ENCODE results near the gene PTPRM.

DNA sequence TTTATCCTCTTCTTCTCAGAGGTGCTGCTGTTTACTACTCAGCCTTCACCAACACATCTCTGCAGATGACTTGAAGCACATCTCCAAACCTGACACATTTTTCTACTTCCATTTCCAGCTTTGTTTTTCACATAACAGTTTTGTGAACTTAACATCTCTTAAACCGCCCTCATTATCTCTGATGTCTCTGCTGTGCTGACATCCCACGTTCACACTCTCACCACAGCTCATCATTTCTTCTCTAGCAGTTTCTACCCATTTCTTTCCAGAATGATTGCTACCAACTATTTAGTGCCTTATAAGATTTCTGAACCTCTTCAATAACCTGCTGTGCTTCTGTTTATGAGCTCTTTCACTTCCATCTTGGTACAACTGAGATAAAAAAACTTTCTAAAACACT lies 238.0 kb downstream of the PTPRM start:
- TF ChIP-seq, protein P1, sequence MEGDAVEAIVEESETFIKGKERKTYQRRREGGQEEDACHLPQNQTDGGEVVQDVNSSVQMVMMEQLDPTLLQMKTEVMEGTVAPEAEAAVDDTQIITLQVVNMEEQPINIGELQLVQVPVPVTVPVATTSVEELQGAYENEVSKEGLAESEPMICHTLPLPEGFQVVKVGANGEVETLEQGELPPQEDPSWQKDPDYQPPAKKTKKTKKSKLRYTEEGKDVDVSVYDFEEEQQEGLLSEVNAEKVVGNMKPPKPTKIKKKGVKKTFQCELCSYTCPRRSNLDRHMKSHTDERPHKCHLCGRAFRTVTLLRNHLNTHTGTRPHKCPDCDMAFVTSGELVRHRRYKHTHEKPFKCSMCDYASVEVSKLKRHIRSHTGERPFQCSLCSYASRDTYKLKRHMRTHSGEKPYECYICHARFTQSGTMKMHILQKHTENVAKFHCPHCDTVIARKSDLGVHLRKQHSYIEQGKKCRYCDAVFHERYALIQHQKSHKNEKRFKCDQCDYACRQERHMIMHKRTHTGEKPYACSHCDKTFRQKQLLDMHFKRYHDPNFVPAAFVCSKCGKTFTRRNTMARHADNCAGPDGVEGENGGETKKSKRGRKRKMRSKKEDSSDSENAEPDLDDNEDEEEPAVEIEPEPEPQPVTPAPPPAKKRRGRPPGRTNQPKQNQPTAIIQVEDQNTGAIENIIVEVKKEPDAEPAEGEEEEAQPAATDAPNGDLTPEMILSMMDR (IDR thresholded peaks at IDR 0.05 in 2 of 3, conservative IDR thresholded peaks at IDR 0.05 in 1 of 3; ENCODE audit: borderline replicate concordance in 1 of 3, insufficient read depth in 1 of 3, low read depth in 2 of 3, low read length in 2 of 3): no peak
- TF ChIP-seq SP1 (IDR thresholded peaks at IDR 0.05; ENCODE audit: low read depth) (no peak), POLR2AphosphoS5 (IDR thresholded peaks at IDR 0.05; ENCODE audit: low read depth, low read length) (no peak), POLR2A (IDR thresholded peaks at IDR 0.05; ENCODE audit: borderline replicate concordance, extremely low read depth, insufficient read depth, insufficient read length) (no peak), EZH2 (IDR thresholded peaks at IDR 0.05) (no peak), EZH2phosphoT487 (IDR thresholded peaks at IDR 0.05; ENCODE audit: borderline replicate concordance) (no peak), ELF1 (IDR thresholded peaks at IDR 0.05; ENCODE audit: borderline replicate concordance, low read depth) (no peak), YY1 (IDR thresholded peaks at IDR 0.05; ENCODE audit: extremely low read depth, insufficient replicate concordance, low read depth, low read length) (no peak)
- TF ChIP-seq, protein P2, sequence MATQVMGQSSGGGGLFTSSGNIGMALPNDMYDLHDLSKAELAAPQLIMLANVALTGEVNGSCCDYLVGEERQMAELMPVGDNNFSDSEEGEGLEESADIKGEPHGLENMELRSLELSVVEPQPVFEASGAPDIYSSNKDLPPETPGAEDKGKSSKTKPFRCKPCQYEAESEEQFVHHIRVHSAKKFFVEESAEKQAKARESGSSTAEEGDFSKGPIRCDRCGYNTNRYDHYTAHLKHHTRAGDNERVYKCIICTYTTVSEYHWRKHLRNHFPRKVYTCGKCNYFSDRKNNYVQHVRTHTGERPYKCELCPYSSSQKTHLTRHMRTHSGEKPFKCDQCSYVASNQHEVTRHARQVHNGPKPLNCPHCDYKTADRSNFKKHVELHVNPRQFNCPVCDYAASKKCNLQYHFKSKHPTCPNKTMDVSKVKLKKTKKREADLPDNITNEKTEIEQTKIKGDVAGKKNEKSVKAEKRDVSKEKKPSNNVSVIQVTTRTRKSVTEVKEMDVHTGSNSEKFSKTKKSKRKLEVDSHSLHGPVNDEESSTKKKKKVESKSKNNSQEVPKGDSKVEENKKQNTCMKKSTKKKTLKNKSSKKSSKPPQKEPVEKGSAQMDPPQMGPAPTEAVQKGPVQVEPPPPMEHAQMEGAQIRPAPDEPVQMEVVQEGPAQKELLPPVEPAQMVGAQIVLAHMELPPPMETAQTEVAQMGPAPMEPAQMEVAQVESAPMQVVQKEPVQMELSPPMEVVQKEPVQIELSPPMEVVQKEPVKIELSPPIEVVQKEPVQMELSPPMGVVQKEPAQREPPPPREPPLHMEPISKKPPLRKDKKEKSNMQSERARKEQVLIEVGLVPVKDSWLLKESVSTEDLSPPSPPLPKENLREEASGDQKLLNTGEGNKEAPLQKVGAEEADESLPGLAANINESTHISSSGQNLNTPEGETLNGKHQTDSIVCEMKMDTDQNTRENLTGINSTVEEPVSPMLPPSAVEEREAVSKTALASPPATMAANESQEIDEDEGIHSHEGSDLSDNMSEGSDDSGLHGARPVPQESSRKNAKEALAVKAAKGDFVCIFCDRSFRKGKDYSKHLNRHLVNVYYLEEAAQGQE (IDR thresholded peaks at IDR 0.05; ENCODE audit: low read depth): no peak
- TF ChIP-seq, protein P3, sequence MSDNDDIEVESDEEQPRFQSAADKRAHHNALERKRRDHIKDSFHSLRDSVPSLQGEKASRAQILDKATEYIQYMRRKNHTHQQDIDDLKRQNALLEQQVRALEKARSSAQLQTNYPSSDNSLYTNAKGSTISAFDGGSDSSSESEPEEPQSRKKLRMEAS (IDR thresholded peaks at IDR 0.05): no peak

Data from HCT116 (cell line).